Endothelial cell of umbilical vein (primary cell): ENCODE data around the gene PRDM16.

Experiments used
- CTCF ChIP-seq, 2 donors: IDR thresholded peaks; 1 replicate in 1 of 2; 2 replicates in 1 of 2; pipeline ENCODE4 v1.5.1; 2011; ENCODE audit warnings: low read length in 2 of 2, mild to moderate bottlenecking in 2 of 2, moderate library complexity in 2 of 2, control low read depth in 1 of 2, inconsistent platforms in 1 of 2, low read depth in 1 of 2; ENCODE audit not compliant: insufficient read depth in 1 of 2; ENCODE audit errors: extremely low read depth in 1 of 2
- MYC ChIP-seq: IDR thresholded peaks from one replicate; pipeline ENCODE4 v1.6.1; 2011; ENCODE audit warnings: mild to moderate bottlenecking, low read depth, low read length

GRCh38 chr1:3125078-3125477, 56.1 kb downstream of the PRDM16 start:
- TF ChIP-seq CTCF (IDR thresholded peaks at IDR 0.05; ENCODE audit: extremely low read depth in 1 of 2, insufficient read depth in 1 of 2, low read depth in 1 of 2, low read length in 2 of 2) = no peak
- TF ChIP-seq MYC = no peak
